ENCODE data around the gene KL.

Gene KL

DNA sequence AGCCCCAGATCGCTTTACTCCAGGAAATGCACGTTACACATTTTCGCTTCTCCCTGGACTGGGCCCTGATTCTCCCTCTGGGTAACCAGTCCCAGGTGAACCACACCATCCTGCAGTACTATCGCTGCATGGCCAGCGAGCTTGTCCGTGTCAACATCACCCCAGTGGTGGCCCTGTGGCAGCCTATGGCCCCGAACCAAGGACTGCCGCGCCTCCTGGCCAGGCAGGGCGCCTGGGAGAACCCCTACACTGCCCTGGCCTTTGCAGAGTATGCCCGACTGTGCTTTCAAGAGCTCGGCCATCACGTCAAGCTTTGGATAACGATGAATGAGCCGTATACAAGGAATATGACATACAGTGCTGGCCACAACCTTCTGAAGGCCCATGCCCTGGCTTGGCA is 44.6 kb downstream of the KL start:
- Histone ChIP-seq H3K4me3 (ENCODE audit: control insufficient read depth in 1 of 7, extremely low read depth in 1 of 7, insufficient read depth in 4 of 7, low read depth in 2 of 7, low read length in 6 of 7) (no peak overlapping the region), H3K9me3 (ENCODE audit: control extremely low read depth in 1 of 5, control insufficient read depth in 4 of 5, insufficient read depth in 2 of 5, low read depth in 1 of 5, low read length in 4 of 5) (no peaks in the 10 kb centered on the region), H3K27me3 (replicated peaks in 2 of 5; ENCODE audit: control insufficient read depth in 4 of 5, insufficient read depth in 5 of 5, low read length in 4 of 5) (no peaks in the 10 kb centered on the region), H3K36me3 (ENCODE audit: control insufficient read depth in 4 of 4, insufficient read depth in 4 of 4, low read length in 3 of 4) (no peaks in the 10 kb centered on the region), H3K4me1 (ENCODE audit: control extremely low read depth in 1 of 4, control insufficient read depth in 4 of 4, insufficient read depth in 4 of 4, low read length in 3 of 4) (no peaks in the 10 kb centered on the region), H3K27ac (ENCODE audit: insufficient read depth in 1 of 2, low read depth in 1 of 2, low read length in 2 of 2, poor library complexity in 1 of 2, severe bottlenecking in 2 of 2) (no peak overlapping the region)
- 92% methylated on average over 14 of the region's 15 CpGs for WGBS (ENCODE audit: insufficient coverage)
- ChIA-PET CTCF (no interaction called here), POLR2A (no interaction called here)
- DNase-seq: no peak

DNA sequence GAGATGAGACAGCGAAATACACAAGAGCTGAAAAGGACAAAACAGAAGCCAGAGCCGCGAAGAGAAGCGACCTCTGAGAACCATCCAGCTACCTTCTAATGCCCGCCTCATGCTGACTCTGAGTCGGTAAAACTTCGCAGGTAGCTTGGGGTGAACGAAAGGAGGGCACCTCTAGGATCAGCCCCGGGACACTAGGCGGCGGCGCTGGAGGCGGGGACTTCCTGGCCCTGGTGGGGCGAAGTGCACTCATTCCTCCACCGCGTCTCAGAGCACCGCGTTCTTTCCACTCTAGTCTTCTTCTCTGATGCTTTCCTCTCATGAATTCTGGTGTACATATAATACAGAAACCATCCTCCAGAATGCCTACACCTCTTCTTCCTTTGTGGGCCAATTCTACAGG is 50.1 kb downstream of the KL start:
- 96% methylated on average over 18 of the region's 18 CpGs for WGBS (ENCODE audit: insufficient coverage)
- Histone ChIP-seq H3K27ac (ENCODE audit: insufficient read depth in 1 of 2, low read depth in 1 of 2, low read length in 2 of 2, poor library complexity in 1 of 2, severe bottlenecking in 2 of 2) (no peak overlapping the region), H3K4me1 (ENCODE audit: control extremely low read depth in 1 of 4, control insufficient read depth in 4 of 4, insufficient read depth in 4 of 4, low read length in 3 of 4) (no peaks in the 10 kb centered on the region), H3K36me3 (ENCODE audit: control insufficient read depth in 4 of 4, insufficient read depth in 4 of 4, low read length in 3 of 4) (no peaks in the 10 kb centered on the region), H3K4me3 (ENCODE audit: control insufficient read depth in 1 of 7, extremely low read depth in 1 of 7, insufficient read depth in 4 of 7, low read depth in 2 of 7, low read length in 6 of 7) (no peak overlapping the region), H3K9me3 (ENCODE audit: control extremely low read depth in 1 of 5, control insufficient read depth in 4 of 5, insufficient read depth in 2 of 5, low read depth in 1 of 5, low read length in 4 of 5) (no peaks in the 10 kb centered on the region), H3K27me3 (replicated peaks in 2 of 5; ENCODE audit: control insufficient read depth in 4 of 5, insufficient read depth in 5 of 5, low read length in 4 of 5) (no peaks in the 10 kb centered on the region)
- ChIA-PET CTCF (no interaction called here), POLR2A (no interaction called here)
- no peak for DNase-seq

- ChIA-PET POLR2A (no interaction called here), CTCF (no interaction called here)
- no peak overlapping the region for H3K27ac ChIP-seq (ENCODE audit: insufficient read depth in 1 of 2, low read depth in 1 of 2, low read length in 2 of 2, poor library complexity in 1 of 2, severe bottlenecking in 2 of 2)
- H3K9me3 ChIP-seq (ENCODE audit: control extremely low read depth in 1 of 5, control insufficient read depth in 4 of 5, insufficient read depth in 2 of 5, low read depth in 1 of 5, low read length in 4 of 5): no peaks in the 10 kb centered on the region
- no peak overlapping the region for H3K4me3 ChIP-seq (ENCODE audit: control insufficient read depth in 1 of 7, extremely low read depth in 1 of 7, insufficient read depth in 4 of 7, low read depth in 2 of 7, low read length in 6 of 7)
- no peaks in the 10 kb centered on the region for H3K4me1 ChIP-seq (ENCODE audit: control extremely low read depth in 1 of 4, control insufficient read depth in 4 of 4, insufficient read depth in 4 of 4, low read length in 3 of 4)
- no peak for DNase-seq
- no peaks in the 10 kb centered on the region for H3K27me3 ChIP-seq (replicated peaks in 2 of 5; ENCODE audit: control insufficient read depth in 4 of 5, insufficient read depth in 5 of 5, low read length in 4 of 5)
- WGBS (ENCODE audit: insufficient coverage): no CpG with 5 or more reads among the region's 2 CpGs
- no peaks in the 10 kb centered on the region for H3K36me3 ChIP-seq (ENCODE audit: control insufficient read depth in 4 of 4, insufficient read depth in 4 of 4, low read length in 3 of 4)
Measured at GRCh38 chr13:33069365-33069764, 53.1 kb downstream of the KL start.

DNA sequence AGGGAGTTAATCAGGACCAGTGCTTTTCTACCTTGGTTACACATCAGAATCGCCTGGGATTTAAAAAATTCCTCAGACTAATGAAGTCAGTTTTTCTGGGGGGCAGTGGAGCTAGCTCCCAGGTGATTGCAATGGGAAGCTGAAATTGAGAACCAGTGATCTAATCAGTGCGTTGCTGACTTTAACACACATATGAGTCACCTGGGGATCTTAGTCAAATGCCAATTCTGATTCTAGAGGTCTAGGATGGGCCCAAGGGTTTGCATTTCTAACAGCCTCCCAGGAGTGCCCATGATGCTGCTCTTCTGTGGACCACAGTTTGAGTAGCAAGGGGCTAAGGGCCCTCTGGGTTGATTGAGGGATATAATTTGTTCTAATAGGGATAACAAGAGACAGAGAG is 54.5 kb downstream of the KL start:
- H3K27ac ChIP-seq (ENCODE audit: insufficient read depth in 1 of 2, low read depth in 1 of 2, low read length in 2 of 2, poor library complexity in 1 of 2, severe bottlenecking in 2 of 2): no peak overlapping the region
- no peak overlapping the region for H3K4me3 ChIP-seq (ENCODE audit: control insufficient read depth in 1 of 7, extremely low read depth in 1 of 7, insufficient read depth in 4 of 7, low read depth in 2 of 7, low read length in 6 of 7)
- no peaks in the 10 kb centered on the region for H3K27me3 ChIP-seq (replicated peaks in 2 of 5; ENCODE audit: control insufficient read depth in 4 of 5, insufficient read depth in 5 of 5, low read length in 4 of 5)
- POLR2A ChIA-PET: no interaction called here
- H3K4me1 ChIP-seq (ENCODE audit: control extremely low read depth in 1 of 4, control insufficient read depth in 4 of 4, insufficient read depth in 4 of 4, low read length in 3 of 4): no peaks in the 10 kb centered on the region
- no peaks in the 10 kb centered on the region for H3K9me3 ChIP-seq (ENCODE audit: control extremely low read depth in 1 of 5, control insufficient read depth in 4 of 5, insufficient read depth in 2 of 5, low read depth in 1 of 5, low read length in 4 of 5)
- no peak for DNase-seq
- WGBS (ENCODE audit: insufficient coverage): 90% methylated on average over 2 of the region's 2 CpGs
- CTCF ChIA-PET: no interaction called here
- no peaks in the 10 kb centered on the region for H3K36me3 ChIP-seq (ENCODE audit: control insufficient read depth in 4 of 4, insufficient read depth in 4 of 4, low read length in 3 of 4)

DNA sequence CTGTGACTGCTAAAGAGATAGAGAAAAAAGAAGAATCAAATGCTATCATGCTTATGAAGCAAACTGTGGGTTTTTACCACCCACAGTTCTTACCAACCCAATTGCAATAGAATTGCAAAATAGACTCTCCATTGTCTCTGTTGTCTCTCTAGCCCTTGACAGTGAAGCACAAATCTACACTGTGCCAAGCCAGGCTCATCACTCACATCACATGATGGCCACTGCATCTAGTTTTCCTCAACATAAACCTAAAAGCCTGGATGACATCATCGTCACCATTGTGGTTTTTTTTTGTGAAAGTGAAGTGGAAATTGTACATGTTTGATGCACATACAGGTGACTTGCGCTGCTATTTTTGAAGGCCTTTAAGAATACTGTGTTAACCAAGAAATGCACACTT is 56.1 kb downstream of the KL start:
- H3K27me3 ChIP-seq (replicated peaks in 2 of 5; ENCODE audit: control insufficient read depth in 4 of 5, insufficient read depth in 5 of 5, low read length in 4 of 5): no peaks in the 10 kb centered on the region

DNA sequence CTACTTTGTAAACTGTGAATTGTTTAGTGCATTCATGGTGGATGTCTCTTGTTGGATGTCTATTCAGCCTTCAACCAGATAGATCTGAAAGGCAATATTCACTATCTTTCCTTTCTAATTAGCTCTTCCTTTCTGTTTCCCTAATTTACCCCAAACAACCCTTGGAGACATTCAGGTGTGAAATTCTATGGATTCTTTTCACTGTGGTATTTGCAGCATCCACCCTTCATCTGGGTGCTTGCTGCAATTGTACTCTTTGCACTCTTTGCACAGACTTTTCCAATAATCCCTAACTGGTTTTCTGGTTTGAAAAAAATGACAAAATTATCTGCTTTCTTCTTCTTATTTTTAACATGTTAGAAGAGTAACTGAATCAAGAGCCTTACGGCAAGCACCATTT is 56.5 kb downstream of the KL start:
- Histone ChIP-seq H3K9me3 (ENCODE audit: control extremely low read depth in 1 of 5, control insufficient read depth in 4 of 5, insufficient read depth in 2 of 5, low read depth in 1 of 5, low read length in 4 of 5) (no peaks in the 10 kb centered on the region), H3K27me3 (replicated peaks in 2 of 5; ENCODE audit: control insufficient read depth in 4 of 5, insufficient read depth in 5 of 5, low read length in 4 of 5) (no peaks in the 10 kb centered on the region), H3K27ac (ENCODE audit: insufficient read depth in 1 of 2, low read depth in 1 of 2, low read length in 2 of 2, poor library complexity in 1 of 2, severe bottlenecking in 2 of 2) (no peak overlapping the region), H3K4me1 (ENCODE audit: control extremely low read depth in 1 of 4, control insufficient read depth in 4 of 4, insufficient read depth in 4 of 4, low read length in 3 of 4) (no peaks in the 10 kb centered on the region), H3K36me3 (ENCODE audit: control insufficient read depth in 4 of 4, insufficient read depth in 4 of 4, low read length in 3 of 4) (no peaks in the 10 kb centered on the region), H3K4me3 (ENCODE audit: control insufficient read depth in 1 of 7, extremely low read depth in 1 of 7, insufficient read depth in 4 of 7, low read depth in 2 of 7, low read length in 6 of 7) (no peak overlapping the region)
- no peak for DNase-seq
- WGBS (ENCODE audit: insufficient coverage): 100% methylated on average over 1 of the region's 1 CpG
- ChIA-PET POLR2A (no interaction called here), CTCF (no interaction called here)

More for the DNA sequence above, 56.1 kb downstream of the KL start:
- DNase-seq: no peak
- Histone ChIP-seq H3K4me3 (ENCODE audit: control insufficient read depth in 1 of 7, extremely low read depth in 1 of 7, insufficient read depth in 4 of 7, low read depth in 2 of 7, low read length in 6 of 7) (no peak overlapping the region), H3K36me3 (ENCODE audit: control insufficient read depth in 4 of 4, insufficient read depth in 4 of 4, low read length in 3 of 4) (no peaks in the 10 kb centered on the region), H3K27ac (ENCODE audit: insufficient read depth in 1 of 2, low read depth in 1 of 2, low read length in 2 of 2, poor library complexity in 1 of 2, severe bottlenecking in 2 of 2) (no peak overlapping the region), H3K4me1 (ENCODE audit: control extremely low read depth in 1 of 4, control insufficient read depth in 4 of 4, insufficient read depth in 4 of 4, low read length in 3 of 4) (no peaks in the 10 kb centered on the region), H3K9me3 (ENCODE audit: control extremely low read depth in 1 of 5, control insufficient read depth in 4 of 5, insufficient read depth in 2 of 5, low read depth in 1 of 5, low read length in 4 of 5) (no peaks in the 10 kb centered on the region)
- ChIA-PET POLR2A (no interaction called here), CTCF (no interaction called here)
- 100% methylated on average over 1 of the region's 2 CpGs for WGBS (ENCODE audit: insufficient coverage)

DNA sequence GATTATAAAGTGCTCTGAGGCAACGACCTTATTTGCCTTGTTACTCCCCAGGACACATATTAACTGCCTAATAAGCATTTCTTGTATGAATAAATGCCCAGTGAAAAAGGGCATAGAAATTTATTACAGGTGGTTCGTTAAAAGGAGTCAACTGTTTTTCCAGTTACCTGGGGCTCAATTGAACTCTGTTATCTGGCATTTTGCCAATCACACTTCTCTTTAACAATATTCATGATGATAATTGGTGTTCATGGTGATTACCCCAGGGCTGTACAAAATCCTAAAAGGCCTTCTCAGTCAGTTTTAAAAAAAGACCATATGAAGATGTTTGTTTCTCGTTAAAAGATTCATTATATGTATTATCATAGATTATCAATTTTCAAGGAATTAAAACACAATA is 57.1 kb downstream of the KL start:
- no peaks in the 10 kb centered on the region for H3K4me1 ChIP-seq (ENCODE audit: control extremely low read depth in 1 of 4, control insufficient read depth in 4 of 4, insufficient read depth in 4 of 4, low read length in 3 of 4)
- ChIA-PET CTCF (no interaction called here), POLR2A (no interaction called here)
- no CpG with 5 or more reads among the region's 3 CpGs for WGBS (ENCODE audit: insufficient coverage)
- no peaks in the 10 kb centered on the region for H3K36me3 ChIP-seq (ENCODE audit: control insufficient read depth in 4 of 4, insufficient read depth in 4 of 4, low read length in 3 of 4)
- H3K27ac ChIP-seq (ENCODE audit: insufficient read depth in 1 of 2, low read depth in 1 of 2, low read length in 2 of 2, poor library complexity in 1 of 2, severe bottlenecking in 2 of 2): no peak overlapping the region
- H3K9me3 ChIP-seq (ENCODE audit: control extremely low read depth in 1 of 5, control insufficient read depth in 4 of 5, insufficient read depth in 2 of 5, low read depth in 1 of 5, low read length in 4 of 5): no peaks in the 10 kb centered on the region
- no peak for DNase-seq
- H3K4me3 ChIP-seq (ENCODE audit: control insufficient read depth in 1 of 7, extremely low read depth in 1 of 7, insufficient read depth in 4 of 7, low read depth in 2 of 7, low read length in 6 of 7): no peak overlapping the region
- no peaks in the 10 kb centered on the region for H3K27me3 ChIP-seq (replicated peaks in 2 of 5; ENCODE audit: control insufficient read depth in 4 of 5, insufficient read depth in 5 of 5, low read length in 4 of 5)

Data from common myeloid progenitor, CD34-positive (primary cell).